ENCODE results near the gene DOP1A.

The DOP1A gene

DNA sequence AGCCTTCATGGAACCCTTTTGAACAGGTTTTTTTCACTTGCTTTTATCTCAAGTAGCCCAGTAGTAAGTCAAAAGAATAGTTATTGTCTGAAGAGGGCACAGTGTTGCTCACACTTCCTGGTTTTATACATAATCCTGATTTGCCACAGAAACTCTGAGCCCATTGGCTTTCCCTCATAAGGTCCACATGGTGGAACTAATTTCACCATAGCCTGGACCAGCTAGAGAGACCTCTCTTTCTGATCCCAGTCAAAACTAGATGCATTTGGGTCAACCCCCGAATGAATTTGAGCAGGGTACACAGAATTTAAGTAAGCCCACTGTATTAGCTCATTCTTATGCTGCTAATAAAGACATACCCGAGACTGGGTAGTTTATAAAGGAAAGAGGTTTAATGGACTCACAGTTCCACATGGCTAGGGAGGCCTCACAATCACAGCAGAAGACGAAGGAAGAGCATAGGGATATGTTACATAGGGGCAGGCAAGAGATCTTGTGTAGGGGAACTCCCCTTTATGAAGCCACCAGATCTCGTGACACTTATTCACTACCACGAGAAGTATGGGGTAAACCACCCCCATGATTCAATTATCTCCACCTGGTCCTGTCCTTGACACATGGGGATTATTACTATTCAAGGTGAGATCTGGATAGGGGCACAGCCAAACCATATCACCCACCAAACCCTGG is 131.8 kb downstream of the DOP1A start:
- no peak for DNase-seq (ENCODE audit: low read depth in 2 of 2, low spot score in 1 of 2)

GRCh38 chr6:83199863-83200225 is 132.4 kb downstream of the DOP1A start:
- no peak for DNase-seq (ENCODE audit: low read depth in 2 of 2, low spot score in 1 of 2)

DNA sequence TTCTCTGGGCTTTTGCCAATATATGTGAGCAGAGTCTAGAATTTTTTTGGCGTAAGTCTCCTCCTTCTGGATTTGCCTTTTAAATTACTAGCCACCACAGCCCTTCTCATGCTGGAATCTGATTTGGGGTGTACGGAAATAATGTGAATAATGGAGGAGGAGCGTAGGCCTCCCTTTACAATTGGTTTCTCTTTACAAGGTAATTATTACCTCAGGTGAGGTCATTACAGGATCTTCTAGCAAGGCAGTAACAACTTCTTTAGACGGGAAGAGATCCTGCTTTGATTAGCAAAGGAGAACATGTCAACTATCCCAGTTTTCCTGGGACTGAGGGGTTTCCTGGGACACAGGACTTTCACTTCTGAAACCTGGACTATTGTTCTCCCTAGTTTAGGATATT is 134.6 kb downstream of the DOP1A start:
- no peak for DNase-seq (ENCODE audit: low read depth in 2 of 2, low spot score in 1 of 2)

GRCh38 chr6:83215131-83216047 is 147.9 kb downstream of the DOP1A start:
- DNase-seq (ENCODE audit: low read depth in 2 of 2, low spot score in 1 of 2): no peak

DNA sequence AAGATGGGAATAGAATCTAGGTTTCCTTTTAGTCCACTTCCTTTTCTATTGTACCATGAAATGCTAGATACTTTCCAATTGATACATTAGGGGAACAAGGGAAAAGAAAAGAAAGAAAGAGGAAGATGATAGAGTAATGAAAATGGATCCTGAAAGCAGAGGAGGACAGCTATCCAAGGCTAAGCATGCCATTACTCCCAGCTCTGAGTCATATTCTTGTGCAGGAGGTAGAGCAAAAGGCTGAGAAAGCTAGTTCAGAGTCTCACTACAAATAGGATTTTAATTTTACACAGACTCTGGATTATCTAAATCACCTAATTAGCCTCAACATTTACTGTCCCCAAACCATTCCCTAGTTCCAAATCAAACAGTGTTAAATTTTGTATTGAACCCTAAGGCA is 149.3 kb downstream of the DOP1A start:
- no peak for DNase-seq (ENCODE audit: low read depth in 2 of 2, low spot score in 1 of 2)

All from stimulated activated CD8-positive, alpha-beta memory T cell treated with anti-CD3 and anti-CD28 coated beads, Interleukin-4, amount 100 ng/mL, for 4 hours (primary cell).